PC-3 (cell line): Measurements from ENCODE around the gene MLPH.

ENCODE experiments used
- CTCF ChIP-seq: fragments of 300-600 bp; sonication (generic); conservative IDR thresholded peaks from 2 replicates; pipeline ENCODE4 v1.5.1; 2017; ENCODE audit warnings: antibody characterized with exemption, low read depth, mild to moderate bottlenecking, low read length
- EZH2 ChIP-seq: fragments of 300-600 bp; sonication (generic); IDR thresholded peaks from one replicate; pipeline ENCODE4 v1.6.1; 2017; ENCODE audit warnings: antibody characterized with exemption, mild to moderate bottlenecking, low read length; ENCODE audit not compliant: unreplicated experiment
- EZH2phosphoT487 ChIP-seq: fragments of 300-600 bp; sonication (generic); IDR thresholded peaks from 2 replicates; pipeline ENCODE4 v1.6.1; 2018; ENCODE audit warnings: mild to moderate bottlenecking, antibody characterized with exemption, low read length, borderline replicate concordance

GRCh38 chr2:237527233-237527632, 40.2 kb downstream of the MLPH start:
- TF ChIP-seq CTCF (no peak), EZH2 (no peak), EZH2phosphoT487 (no peak)
